Measurements from ENCODE around the gene ANO7.

GRCh38 chr2:241265506-241265905 is 77.0 kb downstream of the ANO7 start:
- TF ChIP-seq CTCF (IDR thresholded peaks at IDR 0.05; ENCODE audit: low read length), result no peak
- TF ChIP-seq EZH2 (IDR thresholded peaks at IDR 0.05; ENCODE audit: borderline replicate concordance, low read length), result no peak
